Rectal smooth muscle tissue (tissue), 1 donor: ENCODE measurements around the gene NUDCD3.

Source experiments
- H3K27ac ChIP-seq: one replicate; pipeline ENCODE4 v1.7.0; 2013; ENCODE audit warnings: low read depth, low read length, inconsistent platforms
- H3K27me3 ChIP-seq: one replicate; pipeline ENCODE4 v1.7.0; 2013; ENCODE audit warnings: low read length; ENCODE audit not compliant: control insufficient read depth, insufficient read depth
- H3K36me3 ChIP-seq: one replicate; pipeline ENCODE4 v1.7.0; 2013; ENCODE audit warnings: low read length; ENCODE audit not compliant: control insufficient read depth, insufficient read depth
- H3K4me1 ChIP-seq: one replicate; pipeline ENCODE4 v1.7.0; 2013; ENCODE audit warnings: low read length; ENCODE audit not compliant: control insufficient read depth, insufficient read depth
- H3K4me3 ChIP-seq: one replicate; pipeline ENCODE4 v1.7.0; 2013; ENCODE audit warnings: low read length
- H3K9ac ChIP-seq: one replicate; pipeline ENCODE4 v1.7.0; 2013; ENCODE audit warnings: low read length

NUDCD3 gene

DNA sequence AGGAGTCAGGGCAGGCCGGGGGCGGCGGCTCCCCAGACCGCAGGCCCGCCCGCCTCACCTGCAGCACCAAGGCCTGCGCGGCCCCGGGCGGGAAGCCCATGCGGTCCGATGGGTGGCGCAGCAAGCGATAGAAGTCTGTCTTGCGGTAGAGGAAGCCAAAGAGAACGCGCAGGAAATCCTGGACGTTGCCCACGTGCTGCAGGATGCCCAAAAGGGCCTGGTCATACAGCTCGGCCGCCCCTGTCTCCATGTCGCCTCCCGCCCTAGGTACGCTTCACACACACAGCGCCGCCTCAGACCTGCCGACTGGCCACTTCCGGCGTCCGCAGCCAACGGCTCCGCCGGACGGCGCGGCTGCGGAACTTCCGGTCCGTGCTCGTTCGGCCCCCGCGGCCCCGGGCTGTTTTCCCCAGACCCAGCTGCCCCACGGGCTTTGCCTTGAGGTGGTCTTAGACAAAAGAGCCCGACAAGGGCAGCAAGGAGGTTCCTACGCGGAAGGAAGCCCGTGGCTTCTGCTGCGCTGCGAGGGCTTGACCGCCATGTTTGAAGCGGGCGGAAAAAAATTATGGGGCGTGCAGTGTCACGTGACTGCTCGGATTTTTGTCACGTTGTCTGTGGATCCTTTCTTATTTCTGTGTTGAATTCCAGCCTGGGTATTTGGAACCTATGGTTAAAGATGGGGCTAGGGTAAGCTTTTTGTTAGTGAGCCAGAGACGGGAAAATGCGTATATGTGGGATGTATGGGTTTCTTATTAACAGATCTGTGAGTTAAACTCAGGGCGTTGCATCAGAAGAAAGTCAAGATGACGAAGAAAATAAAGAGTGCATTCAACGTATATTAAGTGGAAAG lies at the start of gene NUDCD3:
NUDCD3 (minus strand) TSS at position 308 of the 850 bp plus-strand sequence; CDS start at position 250, 58 bp downstream.
- peak within 1 kb of the TSS; percentile 82 for H3K9ac ChIP-seq
- H3K4me1 ChIP-seq, result peaks cover 13% of the 10 kb centered on the region
- H3K4me3 ChIP-seq, result peak within 1 kb of the TSS; percentile 95
- peak within 1 kb of the TSS; percentile 97 for H3K27ac ChIP-seq
- H3K27me3 ChIP-seq, result no peaks in the 10 kb centered on the region
- H3K36me3 ChIP-seq, result no peaks in the 10 kb centered on the region

- Histone ChIP-seq H3K4me1 (no peaks in the 10 kb centered on the region), H3K27ac (no peak overlapping the region), H3K27me3 (no peaks in the 10 kb centered on the region), H3K36me3 (no peaks in the 10 kb centered on the region), H3K9ac (no peak overlapping the region), H3K4me3 (no peak overlapping the region)
Observed at GRCh38 chr7:44539669-44540506, 49.4 kb upstream of the NUDCD3 start.

GRCh38 chr7:44538798-44539668 lies 48.6 kb upstream of the NUDCD3 start:
- no peak overlapping the region for H3K9ac ChIP-seq
- H3K36me3 ChIP-seq, result no peaks in the 10 kb centered on the region
- H3K27me3 ChIP-seq, result no peaks in the 10 kb centered on the region
- H3K27ac ChIP-seq, result no peak overlapping the region
- H3K4me3 ChIP-seq, result no peak overlapping the region
- no peaks in the 10 kb centered on the region for H3K4me1 ChIP-seq

- Histone ChIP-seq H3K36me3 (no peaks in the 10 kb centered on the region), H3K4me1 (no peaks in the 10 kb centered on the region), H3K4me3 (no peak overlapping the region), H3K27ac (no peak overlapping the region), H3K27me3 (no peaks in the 10 kb centered on the region), H3K9ac (no peak overlapping the region)
Observed at GRCh38 chr7:44538093-44538797, 47.8 kb upstream of the NUDCD3 start.

DNA sequence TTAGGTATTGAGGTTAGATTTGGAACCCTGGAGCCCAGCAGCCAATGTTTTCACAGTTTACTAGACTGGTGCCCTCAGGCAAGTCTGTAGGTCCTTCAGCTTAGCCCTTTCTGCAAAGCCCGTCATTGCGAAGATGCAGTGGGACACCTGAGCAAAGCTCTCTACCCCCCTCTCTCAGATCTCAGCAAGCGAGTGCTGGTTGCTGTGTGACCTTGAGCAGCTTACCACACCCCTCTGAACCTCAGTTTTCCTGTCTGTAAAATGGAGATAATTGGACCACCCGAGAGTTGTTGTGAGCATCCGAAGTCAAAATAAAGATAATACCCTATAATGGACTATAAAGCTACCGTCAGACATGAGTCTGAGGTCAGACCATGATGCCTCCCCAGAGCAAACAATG lies 47.0 kb upstream of the NUDCD3 start:
- Histone ChIP-seq H3K4me3 (no peak overlapping the region), H3K36me3 (no peaks in the 10 kb centered on the region), H3K27me3 (no peaks in the 10 kb centered on the region), H3K27ac (no peak overlapping the region), H3K4me1 (no peaks in the 10 kb centered on the region), H3K9ac (no peak overlapping the region)

- H3K27me3 ChIP-seq, result no peaks in the 10 kb centered on the region
- no peak overlapping the region for H3K9ac ChIP-seq
- H3K36me3 ChIP-seq, result no peaks in the 10 kb centered on the region
- H3K27ac ChIP-seq, result no peak overlapping the region
- no peaks in the 10 kb centered on the region for H3K4me1 ChIP-seq
- H3K4me3 ChIP-seq, result no peak overlapping the region
Observed at GRCh38 chr7:44536090-44536489, 45.6 kb upstream of the NUDCD3 start.

GRCh38 chr7:44535348-44536064 lies 45.0 kb upstream of the NUDCD3 start:
- no peaks in the 10 kb centered on the region for H3K36me3 ChIP-seq
- no peak overlapping the region for H3K9ac ChIP-seq
- H3K27ac ChIP-seq, result no peak overlapping the region
- no peaks in the 10 kb centered on the region for H3K27me3 ChIP-seq
- no peaks in the 10 kb centered on the region for H3K4me1 ChIP-seq
- H3K4me3 ChIP-seq, result no peak overlapping the region

- Histone ChIP-seq H3K4me1 (no peaks in the 10 kb centered on the region), H3K36me3 (no peaks in the 10 kb centered on the region), H3K27ac (no peak overlapping the region), H3K27me3 (no peaks in the 10 kb centered on the region), H3K9ac (no peak overlapping the region), H3K4me3 (no peak overlapping the region)
Observed at GRCh38 chr7:44534501-44534900, 44.0 kb upstream of the NUDCD3 start.

DNA sequence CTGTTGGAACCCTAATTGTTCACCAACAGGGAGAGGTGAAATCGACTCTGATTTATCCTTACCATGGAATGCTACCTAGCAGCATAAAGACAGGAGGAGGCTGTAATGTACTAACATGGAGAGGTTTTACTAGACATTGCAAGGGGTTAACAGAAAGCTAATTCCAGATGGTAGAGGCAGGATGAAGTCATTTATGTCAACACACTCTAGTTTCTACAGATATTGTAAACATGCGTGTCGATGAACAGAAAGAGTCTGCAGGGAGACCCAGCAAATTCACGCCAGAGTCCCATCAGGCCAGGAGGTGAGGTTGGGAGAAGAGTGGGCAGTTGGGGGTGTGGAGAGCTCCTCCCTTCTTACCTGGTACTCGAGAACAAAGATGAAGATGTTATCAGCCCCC lies 43.6 kb upstream of the NUDCD3 start:
- Histone ChIP-seq H3K27me3 (no peaks in the 10 kb centered on the region), H3K4me3 (no peak overlapping the region), H3K9ac (no peak overlapping the region)

DNA sequence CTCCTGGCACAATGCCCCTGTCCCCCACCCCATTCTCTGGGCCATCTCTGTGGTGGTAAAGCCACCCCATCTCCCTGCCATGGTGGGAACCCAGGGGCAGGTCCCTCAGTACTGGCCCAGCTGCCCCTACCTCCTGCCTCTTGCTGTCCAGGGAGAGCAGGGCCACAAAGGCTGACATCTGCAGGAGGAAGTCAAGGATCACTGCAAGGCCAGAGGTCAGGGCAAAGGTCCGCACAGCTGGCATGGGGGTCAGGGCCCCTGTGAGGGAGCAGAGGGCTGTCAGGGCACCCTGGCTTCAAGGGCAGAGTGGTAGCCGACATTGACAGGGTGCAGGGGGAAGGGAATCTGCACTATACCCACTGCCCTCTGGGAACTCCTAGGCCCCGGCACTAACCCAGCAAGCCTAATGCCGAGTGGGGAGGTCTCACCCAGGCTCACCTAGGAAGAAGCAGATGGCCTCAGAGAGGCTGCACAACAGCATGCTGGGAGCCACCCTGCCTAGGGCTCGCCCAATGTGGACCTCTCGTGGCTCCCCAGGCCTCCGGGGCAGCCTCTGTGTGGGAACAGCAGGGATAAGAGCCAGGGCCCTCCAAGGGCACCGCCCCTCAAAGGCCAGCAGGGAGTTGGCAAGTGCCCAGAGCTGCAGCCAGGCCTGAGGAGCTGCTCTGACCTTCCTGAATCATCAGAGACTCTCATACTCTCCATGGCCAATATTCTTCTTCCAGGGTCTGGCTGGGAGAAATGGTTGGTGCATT lies 43.0 kb upstream of the NUDCD3 start:
- Histone ChIP-seq H3K4me3 (no peak overlapping the region), H3K27ac (no peak overlapping the region), H3K36me3 (no peaks in the 10 kb centered on the region), H3K27me3 (no peaks in the 10 kb centered on the region), H3K4me1 (no peaks in the 10 kb centered on the region), H3K9ac (no peak overlapping the region)

More for the DNA sequence above, 43.6 kb upstream of the NUDCD3 start:
- H3K27ac ChIP-seq, result no peak overlapping the region
- no peaks in the 10 kb centered on the region for H3K4me1 ChIP-seq
- no peaks in the 10 kb centered on the region for H3K36me3 ChIP-seq
